HepG2 (cell line): ENCODE measurements around the gene ANKRD11. TPM values are rescaled to one million over a fixed set of nuclear protein-coding genes. Genes with fewer than 3 reads are reported as not detected.
A peak's percentile ranks its signal among the peaks of the same experiment; 100 is the strongest.

Experiments used
- ATAC-seq: fragments of 200-7000 bp; cut with Tn5 transposase; 3 replicates; pipeline ENCODE4 v1.9.1; 2020; ENCODE audit warnings: mild to moderate bottlenecking, moderate library complexity
- BruUV-seq: library from RNA; stranded (reverse); fragments of 400-500 nt; replicated peaks from 2 replicates; lab custom pipeline; 2021; lab: Mats Ljungman, UMichigan
- CTCF ChIA-PET: fragments of 300-600 bp; formaldehyde crosslinking; extraction: SDS; loops from one replicate; lab custom pipeline; 2021; ENCODE audit warnings: low total read pairs, inconsistent platforms, low intra/inter-chr PET ratio; lab: Yijun Ruan, JAX
- POLR2A ChIA-PET: fragments of 350-600 bp; sonication (Branson Sonifier 250); formaldehyde crosslinking; loops from one replicate; lab custom pipeline; 2020; ENCODE audit warnings: antibody characterized with exemption, inconsistent platforms; lab: Yijun Ruan, JAX
- DNase-seq: peaks from one replicate; pipeline ENCODE4 v3.0.0-alpha.2; 2015; ENCODE audit warnings: low spot score
- FAIRE-seq: peaks from 3 replicates; lab custom pipeline; 2011; peaks lifted over from hg19 to GRCh38; lab: Jason Lieb, UNC
- H2AFZ ChIP-seq: one replicate; pipeline ENCODE4 v1.6.1; 2011; ENCODE audit warnings: low read length, inconsistent platforms
- H3K27ac ChIP-seq: fragments of 300-600 bp; 3 replicates; pipeline ENCODE4 v1.8.0; 2011; ENCODE audit warnings: mixed run types, mild to moderate bottlenecking, mixed read lengths, low read length, inconsistent platforms; ENCODE audit not compliant: insufficient read depth; ENCODE audit errors: extremely low read length
- H3K27me3 ChIP-seq, 2 experiments: fragments of 200-600 bp in 1 of 2; 2 replicates in 1 of 2; 3 replicates in 1 of 2; pipeline versions ENCODE4 v1.6.0 to v1.8.0; 2011; ENCODE audit warnings: low read length in 2 of 2, mild to moderate bottlenecking in 2 of 2, moderate library complexity in 2 of 2, inconsistent platforms in 1 of 2; ENCODE audit not compliant: insufficient read depth in 2 of 2, control insufficient read depth in 1 of 2
- H3K36me3 ChIP-seq, 2 experiments: fragments of 200-600 bp in 1 of 2; replicated peaks in 1 of 2; 2 replicates in 1 of 2; 3 replicates in 1 of 2; pipeline versions ENCODE4 v1.5.1 to v1.8.0; 2011; ENCODE audit warnings: low read length in 2 of 2, inconsistent platforms in 1 of 2; ENCODE audit not compliant: insufficient read depth in 2 of 2, control insufficient read depth in 1 of 2
- H3K4me1 ChIP-seq: 2 replicates; pipeline ENCODE4 v1.5.1; 2012; ENCODE audit warnings: low read length, inconsistent platforms; ENCODE audit not compliant: insufficient read depth
- H3K4me2 ChIP-seq: 2 replicates; pipeline ENCODE4 v1.6.0; 2011; ENCODE audit warnings: low read depth, low read length, inconsistent platforms
- H3K4me3 ChIP-seq, 3 experiments: fragments of 200-600 bp in 1 of 3; sonication (generic), shearing (Covaris generic) in 1 of 3; replicated peaks in 1 of 3; 2 replicates each; pipeline ENCODE4 v1.5.1; 2011 to 2016; ENCODE audit warnings: low read length in 3 of 3, inconsistent platforms in 2 of 3, low read depth in 2 of 3, mild to moderate bottlenecking in 2 of 3, control low read depth in 1 of 3, mixed read lengths in 1 of 3; ENCODE audit not compliant: insufficient read depth in 1 of 3
- H3K79me2 ChIP-seq: one replicate; pipeline ENCODE4 v1.6.1; 2011; ENCODE audit warnings: low read length, inconsistent platforms; ENCODE audit not compliant: insufficient read depth
- H3K9ac ChIP-seq: 2 replicates; pipeline ENCODE4 v1.6.0; 2011; ENCODE audit warnings: mild to moderate bottlenecking, low read depth, low read length, inconsistent platforms; ENCODE audit not compliant: insufficient read depth
- H3K9me3 ChIP-seq: 2 replicates; pipeline ENCODE4 v1.5.1; 2012; ENCODE audit warnings: mild to moderate bottlenecking, low read length
- H4K20me1 ChIP-seq: 2 replicates; pipeline ENCODE4 v1.6.0; 2011; ENCODE audit warnings: inconsistent platforms, mild to moderate bottlenecking, low read length, moderate library complexity; ENCODE audit not compliant: insufficient read depth
- ELF1 ChIP-seq: sonication (generic); formaldehyde crosslinking; IDR thresholded peaks from 2 replicates; pipeline ENCODE4 v1.4.0; 2020; ENCODE audit warnings: missing genetic modification reagents
- FOSL1 ChIP-seq: sonication (generic); formaldehyde crosslinking; IDR thresholded peaks from 2 replicates; pipeline ENCODE4 v1.9.0; 2021; ENCODE audit warnings: missing genetic modification reagents, borderline replicate concordance
- FOSL2 ChIP-seq: sonication (generic); formaldehyde crosslinking; IDR thresholded peaks from 2 replicates; pipeline ENCODE4 v1.4.0; 2020; ENCODE audit warnings: missing genetic modification reagents
- GATAD2A ChIP-seq: IDR thresholded peaks from 2 replicates; pipeline ENCODE4 v1.6.1; 2016
- JUND ChIP-seq: sonication (generic); formaldehyde crosslinking; IDR thresholded peaks from 2 replicates; pipeline ENCODE4 v1.8.0; 2022; ENCODE audit warnings: mild to moderate bottlenecking, missing genetic modification reagents
- KAT2B ChIP-seq: fragments of 150-350 bp; IDR thresholded peaks from 2 replicates; pipeline ENCODE4 v1.6.1; 2014; ENCODE audit warnings: low read depth, low read length, borderline replicate concordance
- NFKBIZ ChIP-seq: IDR thresholded peaks from 2 replicates; pipeline ENCODE4 v1.6.1; 2018; ENCODE audit warnings: missing genetic modification reagents, missing compliant biosample characterization
- NFYB ChIP-seq: sonication (generic); formaldehyde crosslinking; IDR thresholded peaks from 2 replicates; pipeline ENCODE4 v1.4.0; 2020; ENCODE audit warnings: missing genetic modification reagents
- SALL1 ChIP-seq: sonication (generic); formaldehyde crosslinking; IDR thresholded peaks from 2 replicates; pipeline ENCODE4 v1.8.0; 2022; ENCODE audit warnings: mild to moderate bottlenecking, missing genetic modification reagents
- SAP130 ChIP-seq: IDR thresholded peaks from 2 replicates; pipeline ENCODE4 v1.6.1; 2016; ENCODE audit warnings: low read depth
- SOX13 ChIP-seq, 3 experiments: fragments of 450-650 bp in 1 of 3; sonication (generic) in 1 of 3; formaldehyde crosslinking in 1 of 3; IDR thresholded peaks in 2 of 3; conservative IDR thresholded peaks in 1 of 3; 2 replicates each; pipeline versions ENCODE4 v1.5.0 to v1.6.1; 2016 to 2020; ENCODE audit warnings: antibody characterized with exemption in 1 of 3, mild to moderate bottlenecking in 1 of 3, missing compliant biosample characterization in 1 of 3, missing genetic modification reagents in 1 of 3, moderate library complexity in 1 of 3
- STAT5B ChIP-seq: sonication (generic); formaldehyde crosslinking; IDR thresholded peaks from 2 replicates; pipeline ENCODE4 v1.4.0; 2020; ENCODE audit warnings: missing genetic modification reagents
- ZC3H4 ChIP-seq: sonication (generic); formaldehyde crosslinking; IDR thresholded peaks from 2 replicates; pipeline ENCODE4 v1.4.0; 2020; ENCODE audit warnings: missing genetic modification reagents, borderline replicate concordance
- ZNF138 ChIP-seq: sonication (generic); formaldehyde crosslinking; IDR thresholded peaks from 2 replicates; pipeline ENCODE4 v1.5.0; 2020; ENCODE audit warnings: mild to moderate bottlenecking, low read depth, missing genetic modification reagents
- ZNF788 ChIP-seq: sonication (generic); formaldehyde crosslinking; IDR thresholded peaks from 2 replicates; pipeline ENCODE4 v1.5.0; 2020; ENCODE audit warnings: mild to moderate bottlenecking, missing genetic modification reagents, borderline replicate concordance
- WGBS: methylation state at CpG from one replicate; pipeline ENCODE4 v1.1.6; 2017; ENCODE audit warnings: low lambda C conversion rate; 5-methylcytosine and 5-hydroxymethylcytosine counted together
- in situ Hi-C: cut with HindIII; loops from 2 replicates; pipeline ENCODE4 v1.10.0; 2017; ENCODE audit warnings: low pct_unique_long_range_greater_than_20kb; ENCODE audit not compliant: extremely low pct_ligation_motif_present
- intact Hi-C: fragments of 100-400 bp; cut with micrococcal nuclease; formaldehyde crosslinking; loops from one replicate; pipeline ENCODE4 v1.10.0; 2022; ENCODE audit not compliant: unreplicated experiment
- polyA plus RNA-seq, 8 experiments: library from polyadenylated mRNA; depleted of rRNA in 3 of 8; stranded (reverse) in 7 of 8; unstranded in 1 of 8; fragments of >200 nt; fragmentation: Illumina TruSeq in 4 of 8; extraction: Trizol in 4 of 8; gene quantifications; 2 replicates each; pipeline versions ENCODE4 v1.2.1 to v1.2.3, GENCODE V29; 2011 to 2016; ENCODE audit warnings: low read depth in 4 of 8, missing spikeins in 1 of 8, mixed read lengths in 1 of 8; ENCODE audit not compliant: insufficient read depth in 1 of 8
- total RNA-seq, 5 experiments: library from RNA; depleted of rRNA; stranded (reverse); fragments of >200 nt; fragmentation: Illumina TruSeq; extraction: Trizol; gene quantifications; 2 replicates each; pipeline ENCODE4 v1.2.3, GENCODE V29; 2016; ENCODE audit warnings: low read depth in 1 of 5
- TF ChIP-seq, protein P1 (sequence below): sonication (generic); formaldehyde crosslinking; IDR thresholded peaks from 2 replicates; pipeline ENCODE4 v1.5.0; 2020; ENCODE audit warnings: missing genetic modification reagents, mild to moderate bottlenecking, borderline replicate concordance
- TF ChIP-seq, protein P2 (sequence below): sonication (generic); formaldehyde crosslinking; IDR thresholded peaks from 2 replicates; pipeline ENCODE4 v1.5.1; 2020; ENCODE audit warnings: mild to moderate bottlenecking, missing genetic modification reagents, moderate library complexity
- TF ChIP-seq, protein P3 (sequence below): sonication (generic); formaldehyde crosslinking; IDR thresholded peaks from 2 replicates; pipeline ENCODE4 v1.4.0; 2020; ENCODE audit warnings: missing genetic modification reagents

ANKRD11 gene
- total and polyA plus RNA-seq, 2 of the 13 experiments (the other 11 are each of a cell fraction or from before 2014, with no cell fraction given): 21.4 to 38.4 TPM

DNA sequence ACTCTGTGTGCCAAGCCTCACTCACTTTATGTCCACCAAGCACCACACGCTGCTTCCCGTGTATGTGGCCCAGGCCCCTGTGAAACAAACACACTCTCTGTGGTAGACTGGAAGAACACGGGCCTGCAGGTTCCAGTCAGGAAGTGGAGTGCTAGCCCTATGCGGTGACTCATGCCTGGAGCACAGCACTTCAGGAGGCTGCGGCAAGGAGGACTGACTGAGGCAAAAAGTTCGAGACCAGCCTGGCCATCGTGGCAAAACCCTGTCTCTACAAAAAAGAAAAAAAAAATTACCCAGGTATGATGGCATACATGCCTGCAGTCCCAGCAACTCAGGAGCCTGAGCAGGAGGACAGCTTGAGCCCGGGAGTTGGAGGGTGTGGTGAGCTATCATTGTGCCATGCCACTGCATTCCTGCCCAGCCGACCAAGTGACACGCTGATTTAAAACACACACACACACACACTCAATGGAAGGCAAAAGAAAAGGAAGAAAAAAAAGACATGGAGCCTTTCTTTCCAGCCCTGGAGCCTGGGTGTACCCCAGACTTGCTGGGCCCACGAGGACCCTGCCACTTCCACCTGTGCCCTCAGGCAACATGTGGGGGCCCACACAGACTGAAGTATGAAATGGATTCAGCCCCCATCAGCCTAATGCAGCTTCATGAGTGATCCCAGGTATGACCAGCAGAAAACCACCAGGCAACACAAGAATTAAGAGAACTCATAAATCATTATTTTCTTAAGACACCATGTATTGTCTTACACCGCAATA is 126.6 kb downstream of the ANKRD11 start:
- in situ Hi-C loops: no loop called here
- WGBS: 74% methylated on average over 12 of the region's 12 CpGs
- peak; percentile 40 for FAIRE-seq
- TF ChIP-seq FOSL1 (CRISPR knock-in tag) (0 out of 2 replicates have a peak, but pooled peaks have one; percentile 7), KAT2B (no peak), SAP130 (CRISPR knock-in tag) (peak; percentile 40), FOSL2 (CRISPR knock-in tag) (peak; percentile 94), NFYB (CRISPR knock-in tag) (no peak), NFKBIZ (CRISPR knock-in tag) (no peak), GATAD2A (CRISPR knock-in tag) (0 out of 2 replicates have a peak, but pooled peaks have one; percentile 9), ELF1 (peak; percentile 57), STAT5B (CRISPR knock-in tag) (no peak), SALL1 (CRISPR knock-in tag) (peak; percentile 24; the same call in 1 of the 2 replicates), ZC3H4 (CRISPR knock-in tag) (no peak), SOX13 (IDR thresholded peaks at IDR 0.05) (no peak), SOX13 (CRISPR knock-in tag; conservative IDR thresholded peaks at IDR 0.05 in 1 of 2, IDR thresholded peaks at IDR 0.05 in 1 of 2) (no peak; a peak in 1 of 4 replicates), JUND (CRISPR knock-in tag) (peak; percentile 48; the same call in 1 of the 2 replicates), ZNF788 (0 out of 2 replicates have a peak, but pooled peaks have one; percentile 33), ZNF138 (CRISPR knock-in tag) (0 out of 2 replicates have a peak, but pooled peaks have one; percentile 48)
- TF ChIP-seq, protein P1, sequence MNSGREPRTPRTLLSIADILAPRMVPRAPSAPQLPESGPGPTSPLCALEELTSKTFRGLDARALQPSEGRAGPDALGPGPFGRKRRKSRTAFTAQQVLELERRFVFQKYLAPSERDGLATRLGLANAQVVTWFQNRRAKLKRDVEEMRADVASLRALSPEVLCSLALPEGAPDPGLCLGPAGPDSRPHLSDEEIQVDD (CRISPR knock-in tag): no peak
- TF ChIP-seq, protein P2, sequence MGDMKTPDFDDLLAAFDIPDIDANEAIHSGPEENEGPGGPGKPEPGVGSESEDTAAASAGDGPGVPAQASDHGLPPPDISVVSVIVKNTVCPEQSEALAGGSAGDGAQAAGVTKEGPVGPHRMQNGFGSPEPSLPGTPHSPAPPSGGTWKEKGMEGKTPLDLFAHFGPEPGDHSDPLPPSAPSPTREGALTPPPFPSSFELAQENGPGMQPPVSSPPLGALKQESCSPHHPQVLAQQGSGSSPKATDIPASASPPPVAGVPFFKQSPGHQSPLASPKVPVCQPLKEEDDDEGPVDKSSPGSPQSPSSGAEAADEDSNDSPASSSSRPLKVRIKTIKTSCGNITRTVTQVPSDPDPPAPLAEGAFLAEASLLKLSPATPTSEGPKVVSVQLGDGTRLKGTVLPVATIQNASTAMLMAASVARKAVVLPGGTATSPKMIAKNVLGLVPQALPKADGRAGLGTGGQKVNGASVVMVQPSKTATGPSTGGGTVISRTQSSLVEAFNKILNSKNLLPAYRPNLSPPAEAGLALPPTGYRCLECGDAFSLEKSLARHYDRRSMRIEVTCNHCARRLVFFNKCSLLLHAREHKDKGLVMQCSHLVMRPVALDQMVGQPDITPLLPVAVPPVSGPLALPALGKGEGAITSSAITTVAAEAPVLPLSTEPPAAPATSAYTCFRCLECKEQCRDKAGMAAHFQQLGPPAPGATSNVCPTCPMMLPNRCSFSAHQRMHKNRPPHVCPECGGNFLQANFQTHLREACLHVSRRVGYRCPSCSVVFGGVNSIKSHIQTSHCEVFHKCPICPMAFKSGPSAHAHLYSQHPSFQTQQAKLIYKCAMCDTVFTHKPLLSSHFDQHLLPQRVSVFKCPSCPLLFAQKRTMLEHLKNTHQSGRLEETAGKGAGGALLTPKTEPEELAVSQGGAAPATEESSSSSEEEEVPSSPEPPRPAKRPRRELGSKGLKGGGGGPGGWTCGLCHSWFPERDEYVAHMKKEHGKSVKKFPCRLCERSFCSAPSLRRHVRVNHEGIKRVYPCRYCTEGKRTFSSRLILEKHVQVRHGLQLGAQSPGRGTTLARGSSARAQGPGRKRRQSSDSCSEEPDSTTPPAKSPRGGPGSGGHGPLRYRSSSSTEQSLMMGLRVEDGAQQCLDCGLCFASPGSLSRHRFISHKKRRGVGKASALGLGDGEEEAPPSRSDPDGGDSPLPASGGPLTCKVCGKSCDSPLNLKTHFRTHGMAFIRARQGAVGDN (CRISPR knock-in tag): peak; percentile 42; the same call in 1 of the 2 replicates
- TF ChIP-seq, protein P3, sequence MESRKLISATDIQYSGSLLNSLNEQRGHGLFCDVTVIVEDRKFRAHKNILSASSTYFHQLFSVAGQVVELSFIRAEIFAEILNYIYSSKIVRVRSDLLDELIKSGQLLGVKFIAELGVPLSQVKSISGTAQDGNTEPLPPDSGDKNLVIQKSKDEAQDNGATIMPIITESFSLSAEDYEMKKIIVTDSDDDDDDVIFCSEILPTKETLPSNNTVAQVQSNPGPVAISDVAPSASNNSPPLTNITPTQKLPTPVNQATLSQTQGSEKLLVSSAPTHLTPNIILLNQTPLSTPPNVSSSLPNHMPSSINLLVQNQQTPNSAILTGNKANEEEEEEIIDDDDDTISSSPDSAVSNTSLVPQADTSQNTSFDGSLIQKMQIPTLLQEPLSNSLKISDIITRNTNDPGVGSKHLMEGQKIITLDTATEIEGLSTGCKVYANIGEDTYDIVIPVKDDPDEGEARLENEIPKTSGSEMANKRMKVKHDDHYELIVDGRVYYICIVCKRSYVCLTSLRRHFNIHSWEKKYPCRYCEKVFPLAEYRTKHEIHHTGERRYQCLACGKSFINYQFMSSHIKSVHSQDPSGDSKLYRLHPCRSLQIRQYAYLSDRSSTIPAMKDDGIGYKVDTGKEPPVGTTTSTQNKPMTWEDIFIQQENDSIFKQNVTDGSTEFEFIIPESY: peak; percentile 44

More for the DNA sequence above, 126.6 kb downstream of the ANKRD11 start:
- no peak overlapping the region for H2AFZ ChIP-seq
- H3K9me3 ChIP-seq: no peaks in the 10 kb centered on the region
- H3K79me2 ChIP-seq: peaks cover 97% of the 10 kb centered on the region
- intact Hi-C loops: no loop called here
- H3K4me1 ChIP-seq: peaks cover 38% of the 10 kb centered on the region
- no peak overlapping the region for H3K4me2 ChIP-seq
- POLR2A ChIA-PET: interaction anchor here (1.4 kb wide), 1 partner anchor 86 kb away, joined by 3 read pairs; no protein-coding TSS in a partner anchor
- CTCF ChIA-PET: no interaction called here
- H3K27me3 ChIP-seq: no peaks in the 10 kb centered on the region
- H3K27ac ChIP-seq: peak overlapping the region; percentile 3
- peaks cover 19 to 36% of the 10 kb centered on the region in 2 experiments; a peak in 4 of 5 replicates for H3K36me3 ChIP-seq
- DNase-seq: peak; percentile 51
- peak; percentile 61 for ATAC-seq
- peaks cover 98% of the 10 kb centered on the region for H4K20me1 ChIP-seq
- no peak overlapping the region for H3K9ac ChIP-seq
- H3K4me3 ChIP-seq: no peak overlapping the region
- no TSS peak for BruUV-seq
